ENCODE data around the gene CAMK2N1.
A peak's percentile ranks its signal among the peaks of the same experiment; 100 is the strongest.
"Not testable (repeated sequence)": the region's sequence is repeated elsewhere in the genome, so short reads cannot be mapped to it uniquely, and the experiment has no call there.

CAMK2N1 gene

DNA sequence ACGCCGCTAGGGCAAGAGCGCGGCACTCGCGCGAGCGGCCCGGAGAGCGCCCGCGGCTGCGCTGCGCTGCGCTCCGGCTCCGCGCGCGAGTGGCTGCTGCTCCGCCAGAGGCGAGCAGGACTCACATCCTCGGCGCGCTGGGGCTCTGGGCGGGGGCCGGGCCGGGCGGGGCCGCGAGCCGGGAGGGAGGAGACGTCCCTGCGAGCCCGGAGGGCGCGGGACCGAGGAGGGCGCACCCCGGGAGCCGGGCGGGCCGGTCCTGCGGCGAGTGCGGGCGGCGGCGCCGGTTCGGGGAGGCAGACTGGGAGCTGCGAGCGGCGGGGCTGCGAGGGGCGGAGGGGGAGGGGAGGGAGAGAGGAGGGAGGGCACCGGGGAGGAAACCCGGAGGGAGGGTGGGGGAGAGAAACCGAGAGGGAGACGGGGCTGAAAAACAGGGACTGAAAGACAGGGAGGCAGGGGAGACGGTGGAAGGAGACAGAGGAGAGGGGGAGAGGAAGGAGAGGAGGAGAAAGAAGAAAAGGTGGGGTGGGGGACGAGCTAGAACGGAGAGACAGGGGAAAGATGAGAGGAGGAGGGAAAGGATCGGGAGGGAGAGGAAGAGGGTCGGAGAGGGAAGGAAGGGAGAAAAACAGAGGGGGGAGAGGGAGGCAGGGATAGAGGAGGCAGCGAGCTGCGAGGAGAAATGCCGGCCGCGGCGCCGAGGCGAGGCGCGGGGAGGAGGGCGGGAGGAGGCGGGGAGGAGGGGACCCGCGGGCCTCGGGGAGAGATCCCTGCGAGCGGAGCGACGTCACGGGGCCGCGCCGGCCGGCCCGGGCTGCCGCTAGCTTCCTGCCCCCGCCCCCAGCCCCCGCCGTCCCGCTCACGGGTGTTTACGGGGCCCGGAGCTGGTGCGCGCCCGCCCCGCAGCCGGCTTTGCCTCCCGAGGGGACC, at the start of gene CAMK2N1:
TSS of gene CAMK2N1 (minus strand) at position 684 of the 930 bp plus-strand sequence. CDS start 831 bp downstream, outside the sequence.
- peak; percentile 57 to 61 for DNase-seq

DNA sequence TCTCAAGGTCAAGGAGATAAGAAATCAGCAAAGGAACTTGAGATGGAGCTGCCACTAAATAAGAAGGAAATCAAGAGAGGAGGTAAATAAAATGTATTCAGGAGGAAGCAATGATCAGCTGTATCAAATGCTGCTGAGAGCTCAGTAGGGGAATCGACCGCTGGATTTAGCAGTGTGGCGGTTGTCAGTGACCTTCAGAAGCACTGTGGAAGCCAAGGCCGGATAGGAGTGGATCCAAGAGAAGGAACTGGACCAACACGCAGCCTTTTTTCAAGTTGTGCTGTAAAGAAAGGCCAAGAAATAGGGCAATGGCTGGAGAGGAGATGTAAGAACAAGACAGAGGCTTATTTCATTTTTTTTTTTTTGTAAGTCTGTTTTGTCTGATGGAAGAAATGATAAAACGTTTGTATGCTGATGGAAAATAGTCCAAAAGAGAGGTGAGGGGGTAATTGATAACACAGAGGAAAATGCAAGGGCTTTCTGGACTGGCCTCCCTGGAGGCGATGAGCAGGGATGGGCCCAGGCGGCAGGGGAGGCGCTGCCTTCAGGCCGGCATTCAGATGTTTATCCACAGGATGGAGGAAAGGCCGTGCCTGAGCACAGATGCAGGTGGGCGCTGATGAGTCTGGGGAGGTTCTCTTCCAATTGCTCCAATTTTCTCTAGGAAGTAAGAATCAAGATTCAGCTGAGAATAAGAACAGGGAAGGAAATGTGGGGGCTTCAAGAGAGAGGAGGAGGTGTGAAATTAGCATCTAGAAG, 48.8 kb upstream of the CAMK2N1 start:
- no peak for DNase-seq

DNA sequence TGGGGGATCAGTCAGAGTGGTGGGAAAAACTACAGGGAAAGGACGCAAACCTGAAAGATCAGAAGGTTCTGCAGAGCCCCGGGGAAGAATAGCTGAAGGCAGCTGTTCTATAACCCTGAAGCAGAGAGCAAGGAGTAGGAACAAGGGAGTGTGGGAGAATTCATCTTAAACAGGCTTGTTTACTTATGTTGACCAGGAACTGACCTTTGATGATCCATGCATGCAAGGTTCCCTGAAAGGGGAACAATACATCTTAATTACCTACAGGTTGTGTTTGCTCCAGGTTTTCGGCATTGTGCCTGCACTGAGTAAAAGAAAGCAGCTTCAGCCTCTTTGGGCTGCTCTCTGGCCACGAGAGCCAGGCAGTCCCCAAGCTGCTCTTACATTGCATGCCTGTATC, 47.6 kb upstream of the CAMK2N1 start:
- no peak for DNase-seq

DNA sequence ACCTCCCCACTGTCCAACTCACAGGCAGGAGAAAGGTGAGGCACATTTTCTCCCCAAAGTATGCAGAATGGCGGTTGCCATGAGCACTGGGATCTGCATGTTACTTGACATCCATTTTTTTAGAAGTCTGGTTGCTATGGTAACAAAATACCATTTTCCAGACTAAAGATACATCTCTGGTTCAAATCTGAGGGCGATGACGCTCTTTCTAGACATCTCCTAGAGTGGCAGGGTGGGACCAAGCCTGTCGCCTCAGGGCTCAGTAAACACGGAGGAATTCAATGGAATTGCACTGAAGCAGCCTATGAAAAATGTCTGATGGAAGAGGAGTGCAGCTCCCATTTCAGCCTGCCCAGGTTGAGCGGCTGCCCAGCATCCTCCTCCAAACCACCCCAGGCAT, 44.9 kb upstream of the CAMK2N1 start:
- DNase-seq: no peak

DNA sequence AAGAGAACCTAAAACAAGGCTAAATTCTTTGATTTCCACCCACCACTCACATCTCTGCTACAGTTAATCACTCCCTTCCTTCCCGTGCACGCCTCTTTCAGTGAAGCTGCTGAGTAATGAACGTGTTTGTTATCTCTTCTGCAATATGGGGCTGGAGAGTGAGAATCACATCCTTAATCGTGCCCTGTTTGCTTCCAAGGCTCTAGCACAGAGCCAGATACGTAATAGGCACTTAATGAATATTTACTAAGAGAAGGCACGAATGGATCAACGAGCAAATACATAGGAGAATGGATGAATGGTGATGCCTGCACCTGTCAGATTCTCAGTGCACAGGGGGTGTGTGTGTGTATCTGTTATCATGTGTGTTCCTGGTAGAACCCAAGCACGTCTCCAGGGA, 44.3 kb upstream of the CAMK2N1 start:
- DNase-seq: no peak

DNA sequence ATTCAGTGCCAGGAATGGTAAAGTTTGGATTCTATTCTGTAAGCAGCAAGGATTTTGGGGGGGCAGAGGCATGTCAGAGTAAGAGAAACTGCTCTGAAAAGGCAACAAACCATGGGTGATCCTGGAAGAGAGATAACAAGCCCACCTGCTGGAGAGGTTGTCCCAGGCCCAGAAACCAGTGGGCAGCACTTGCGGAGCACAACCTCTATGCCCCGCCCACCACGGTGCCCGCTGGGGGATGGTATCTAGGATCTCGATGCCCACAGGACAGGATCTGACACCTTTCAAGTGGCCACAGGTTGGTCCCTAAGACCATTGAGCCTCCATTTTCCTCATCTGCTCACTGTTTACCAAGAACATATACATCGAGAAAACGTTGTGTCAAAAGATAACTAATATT, 42.2 kb upstream of the CAMK2N1 start:
- no peak for DNase-seq

DNA sequence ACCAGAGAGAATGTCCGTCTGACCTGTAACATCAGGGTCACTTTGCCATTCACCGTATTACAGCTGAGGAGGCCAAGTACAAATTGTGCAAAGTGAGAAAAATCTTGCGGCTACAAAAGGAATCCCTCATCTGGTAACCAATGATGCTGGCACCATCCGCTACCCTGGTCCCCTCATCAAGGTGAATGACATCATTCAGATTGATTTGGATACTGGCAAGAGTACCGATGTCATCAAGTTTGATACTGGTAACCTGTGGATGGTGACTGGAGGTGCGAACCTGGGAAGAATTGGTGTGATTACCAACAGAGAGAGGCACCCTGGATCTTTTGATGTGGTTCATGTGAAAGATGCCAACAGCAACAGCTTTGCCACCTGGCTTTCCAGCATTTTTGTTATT, 40.3 kb upstream of the CAMK2N1 start:
- no peak for DNase-seq

DNA sequence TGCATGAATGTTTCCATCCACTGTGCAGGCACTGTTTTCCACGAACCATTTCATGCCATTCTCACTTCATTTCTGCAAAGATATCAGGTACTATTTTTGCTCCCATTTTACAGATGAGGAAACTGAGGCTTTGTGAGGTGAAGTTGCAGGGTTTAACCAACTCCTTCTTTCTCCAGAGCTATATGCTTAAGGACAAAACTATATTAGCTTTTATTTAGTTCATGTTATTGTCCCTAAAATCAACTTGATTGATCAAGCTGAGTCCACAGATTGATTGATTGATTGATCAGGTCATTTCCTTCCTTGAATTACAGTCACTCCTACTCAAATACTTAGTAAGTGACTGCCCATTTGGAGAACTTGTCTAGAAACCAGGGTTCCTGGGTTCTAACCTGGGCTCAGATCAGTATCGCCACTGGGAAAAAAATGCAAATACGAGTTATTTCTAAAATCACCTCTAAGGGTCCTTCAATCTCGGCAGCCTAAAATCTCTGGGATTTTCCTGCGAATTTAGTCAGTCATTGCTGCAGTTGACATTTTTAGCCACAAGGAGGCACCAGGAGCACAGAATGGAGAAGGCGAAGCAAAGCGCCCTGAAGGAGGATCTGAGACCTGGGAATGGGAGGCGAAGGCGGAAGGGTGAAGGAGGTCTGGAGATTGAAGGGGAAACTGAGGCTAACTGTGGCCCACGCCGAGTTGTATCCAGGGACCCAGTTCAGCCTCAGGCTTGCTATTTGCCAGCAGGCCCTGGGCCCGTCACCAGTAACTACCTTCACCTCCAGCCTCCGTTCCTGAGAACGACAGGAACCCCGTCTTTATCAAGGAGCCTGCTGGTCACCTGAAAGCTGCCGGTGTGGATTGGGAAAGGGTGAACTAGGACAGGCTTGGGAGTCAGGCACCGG, 36.2 kb upstream of the CAMK2N1 start:
- peak; percentile 37 to 75 for DNase-seq

DNA sequence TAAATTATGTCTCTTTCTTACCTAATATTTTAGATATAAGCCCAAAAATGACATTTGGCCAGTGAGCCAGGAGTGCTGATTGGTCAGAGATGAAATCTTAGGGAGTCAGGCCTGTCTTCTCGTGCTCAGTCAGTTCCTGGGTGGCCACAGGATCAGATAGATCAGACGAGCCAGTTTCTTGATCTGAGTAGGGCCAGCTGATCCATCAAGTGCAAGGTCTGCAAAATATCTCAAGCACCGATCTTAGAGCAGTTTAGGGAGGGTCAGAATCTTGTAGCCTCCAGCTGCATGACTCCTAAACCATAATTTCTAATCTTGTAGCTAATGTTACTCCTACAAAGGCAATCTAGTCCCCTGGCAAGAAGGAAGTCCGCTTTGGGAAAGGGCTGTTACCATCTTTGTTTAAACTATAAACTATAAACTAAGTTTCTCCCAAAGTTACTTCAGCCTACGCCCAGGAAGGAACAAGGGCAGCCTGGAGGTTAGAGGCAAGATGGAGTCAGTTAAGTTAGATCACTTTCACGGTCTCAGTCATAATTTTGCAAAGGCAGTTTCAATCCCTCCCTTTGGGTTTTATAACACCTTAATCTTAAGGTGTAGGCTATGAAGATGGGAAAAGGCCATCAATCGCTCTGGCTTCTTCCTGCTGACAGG, 33.7 kb upstream of the CAMK2N1 start:
- not testable (repeated sequence) for DNase-seq

DNA sequence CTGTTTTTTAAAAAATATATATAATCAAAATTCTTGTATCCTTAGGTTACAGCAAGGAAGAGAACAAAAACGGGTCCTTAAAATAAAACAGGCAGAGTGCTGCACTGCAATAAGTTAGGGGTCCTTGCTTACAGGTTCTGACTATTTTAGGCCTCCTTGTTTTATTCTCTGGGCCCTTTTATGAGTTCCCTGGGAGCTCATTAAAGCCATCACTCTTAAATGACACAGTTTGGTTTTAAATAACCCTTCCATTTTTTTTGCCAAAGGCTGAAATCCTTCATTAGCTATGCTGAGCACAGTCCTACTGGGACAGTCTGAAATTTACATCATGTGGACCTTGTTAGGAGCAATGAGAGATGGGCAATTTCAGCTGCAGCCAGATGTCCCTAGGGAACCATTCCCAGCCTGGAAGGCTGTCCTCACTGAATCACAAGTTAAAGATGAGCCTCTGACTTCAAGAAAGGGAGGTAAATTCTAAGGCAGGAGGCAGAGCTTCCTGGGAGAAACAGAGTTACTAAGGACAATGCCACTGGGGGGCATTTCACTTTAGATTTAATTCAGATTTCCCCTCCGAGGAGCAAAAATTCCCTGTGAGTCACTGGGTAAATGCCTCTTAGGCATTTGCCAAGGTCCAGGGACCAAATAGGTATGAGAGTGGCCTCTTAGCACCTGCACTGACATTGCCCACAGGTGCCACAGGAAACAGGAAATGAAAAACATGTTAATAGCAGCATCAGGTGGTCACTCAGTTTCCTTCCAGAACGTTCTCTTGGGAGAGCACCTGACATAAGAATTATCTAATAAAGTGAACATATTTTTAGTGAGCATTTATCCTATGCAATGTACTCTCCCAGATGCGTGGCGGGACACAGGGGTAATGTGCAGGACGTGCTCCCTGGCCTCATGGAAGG, 25.8 kb upstream of the CAMK2N1 start:
- no peak for DNase-seq

DNA sequence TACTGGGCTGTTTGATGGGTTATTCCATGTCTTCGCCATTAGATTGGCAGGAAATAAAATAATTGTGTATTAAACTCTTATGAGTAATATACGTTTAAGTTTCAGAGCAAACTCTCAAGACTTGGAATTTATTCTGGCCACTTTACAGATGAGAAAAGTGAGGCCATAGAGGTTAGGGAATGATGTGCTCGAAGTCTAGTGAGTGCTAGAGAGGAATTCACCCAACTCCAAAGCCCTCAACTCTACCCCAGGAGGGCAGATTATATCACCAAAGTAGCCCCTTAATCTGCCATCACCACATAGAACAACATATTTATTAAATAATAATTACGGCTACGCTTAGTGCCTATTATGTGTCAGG, 22.4 kb upstream of the CAMK2N1 start:
- DNase-seq: no peak

DNA sequence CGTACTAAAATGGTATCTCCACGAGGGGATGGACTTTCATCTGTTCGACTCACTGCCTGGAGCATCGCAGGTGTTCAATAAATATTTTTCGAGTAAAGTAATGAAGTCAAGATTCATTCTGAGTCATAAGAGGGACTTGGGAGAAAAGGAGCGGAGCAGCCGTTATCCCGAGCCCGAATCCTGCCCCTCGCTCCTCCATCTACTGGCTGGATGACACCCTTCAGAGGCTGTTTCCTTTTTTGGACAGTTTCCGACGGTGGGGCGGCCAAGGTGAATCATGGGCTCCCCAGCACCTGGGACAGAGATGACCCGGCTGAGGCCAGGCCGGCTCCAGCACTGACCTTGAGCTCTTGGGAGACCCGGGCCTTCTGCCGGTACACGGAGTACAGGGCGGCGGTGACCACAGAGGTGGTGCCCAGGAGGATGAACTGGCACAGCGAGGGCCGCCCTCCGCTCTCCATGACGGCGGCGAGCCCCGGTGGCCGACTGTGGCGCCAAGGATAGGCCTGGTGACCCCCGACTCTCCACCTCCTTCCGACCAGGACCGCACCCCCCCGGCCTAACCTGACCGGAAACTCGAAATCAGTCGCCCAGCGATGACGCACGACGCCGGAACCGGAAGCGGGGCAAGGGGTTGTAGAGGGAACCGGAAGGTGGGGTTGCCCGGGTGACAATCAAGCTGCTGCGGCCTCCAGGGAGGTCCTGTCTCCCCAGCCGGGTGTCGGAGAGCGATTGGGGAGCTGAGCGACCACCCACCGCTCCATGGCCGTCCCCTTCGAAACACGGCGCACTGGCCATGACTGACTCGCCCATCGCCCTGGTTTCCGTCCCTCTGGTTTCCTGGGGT, 21.8 kb upstream of the CAMK2N1 start, which contains the start of gene MUL1:
TSS of gene MUL1 (minus strand) at position 588 of the 847 bp plus-strand sequence. CDS start at position 461, 127 bp downstream.
- peak; percentile 88 to 93 for DNase-seq

DNA sequence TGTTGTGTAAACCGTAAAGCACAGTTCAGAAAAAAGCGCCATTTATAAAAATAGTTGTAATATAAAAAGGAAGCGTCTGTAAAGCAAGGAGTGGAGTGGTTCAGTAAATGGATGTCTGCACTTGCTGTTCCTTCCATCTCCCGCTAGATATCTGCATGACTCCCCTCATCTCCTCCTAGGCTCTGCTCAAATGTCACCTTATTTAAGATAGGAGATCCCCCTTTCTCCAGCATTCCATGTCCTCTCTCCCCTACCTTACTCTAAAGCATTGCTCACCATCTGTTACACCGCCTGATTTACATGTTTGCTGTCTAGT, 21.2 kb upstream of the CAMK2N1 start:
- no peak for DNase-seq

DNA sequence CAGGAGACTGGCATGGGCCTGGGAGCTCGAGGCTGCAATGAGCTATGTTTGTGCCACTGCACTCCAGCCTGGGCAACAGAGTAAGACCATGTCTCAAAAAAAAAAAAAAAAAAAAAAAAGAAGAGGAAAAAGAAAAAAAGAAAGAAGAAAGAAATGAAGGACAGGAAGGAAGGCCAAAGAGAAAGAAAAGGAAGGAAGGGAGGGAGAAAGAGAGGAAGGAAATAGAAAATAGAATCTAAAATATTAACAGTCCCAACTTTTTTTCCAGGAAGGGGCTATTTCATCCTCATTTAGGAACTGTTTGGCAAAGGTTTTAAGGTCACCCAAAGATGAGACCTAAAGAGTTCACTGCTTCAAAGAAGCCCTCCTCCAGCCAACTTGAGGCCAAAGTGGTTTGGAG, 19.5 kb upstream of the CAMK2N1 start:
- DNase-seq: no peak

DNA sequence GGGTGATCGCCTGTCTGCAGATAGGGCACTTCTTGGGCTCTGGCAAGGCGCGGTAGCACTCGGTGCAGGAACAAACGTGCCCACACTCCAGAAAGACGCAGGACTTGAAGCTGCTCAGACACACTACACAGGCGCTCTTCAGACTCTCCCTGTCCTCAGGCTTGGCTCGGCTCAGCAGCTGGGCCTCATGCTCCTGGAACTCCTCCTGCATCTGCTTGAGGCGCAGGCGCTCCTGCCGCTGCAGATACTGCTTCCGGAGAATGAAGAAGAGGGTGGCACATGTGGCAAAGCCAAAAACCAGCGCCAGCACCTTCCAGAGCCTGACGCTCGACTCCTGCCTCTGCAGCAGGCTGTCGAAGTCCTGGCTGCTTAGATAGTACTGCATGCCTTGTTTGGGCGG, 14.7 kb upstream of the CAMK2N1 start:
- DNase-seq: no peak

DNA sequence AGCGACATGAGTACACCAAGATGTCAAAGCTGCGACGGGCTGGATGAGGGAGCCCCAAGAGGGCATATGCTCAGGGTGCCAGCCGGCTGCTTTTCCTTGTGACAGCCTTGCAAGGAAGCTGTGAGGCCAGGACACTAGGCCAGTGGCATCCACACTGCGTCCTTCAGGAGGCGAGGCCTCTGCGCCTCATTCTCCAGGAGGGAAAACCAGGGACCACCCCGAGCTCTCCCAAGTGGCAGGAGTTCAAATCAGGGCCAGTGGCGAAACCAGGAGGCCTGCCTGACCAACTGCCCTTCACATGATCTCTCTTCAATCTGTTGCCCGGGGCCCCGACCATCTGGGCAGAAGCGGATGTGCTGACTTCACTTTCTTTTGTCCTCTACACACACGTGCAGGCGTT, 13.7 kb upstream of the CAMK2N1 start:
- no peak for DNase-seq

DNA sequence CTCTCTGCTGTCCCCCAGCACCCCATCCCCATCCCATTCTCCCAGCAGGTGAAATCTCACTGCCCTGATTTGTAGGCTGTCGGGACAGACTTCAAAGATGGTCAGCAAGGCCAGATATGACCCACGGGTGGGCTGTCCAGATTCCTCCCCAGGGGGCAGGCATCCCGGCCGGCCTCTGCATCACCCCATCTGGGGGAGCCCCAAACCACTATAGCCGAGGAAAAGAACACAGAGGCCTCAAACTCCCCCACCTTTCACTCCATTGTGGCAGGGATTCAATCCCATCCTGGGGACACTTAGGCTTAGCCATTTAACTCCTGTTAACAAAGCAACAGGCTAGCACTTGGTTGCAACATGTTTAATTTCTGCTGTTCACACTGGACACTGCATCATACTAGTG, 13.1 kb upstream of the CAMK2N1 start:
- no peak for DNase-seq

DNA sequence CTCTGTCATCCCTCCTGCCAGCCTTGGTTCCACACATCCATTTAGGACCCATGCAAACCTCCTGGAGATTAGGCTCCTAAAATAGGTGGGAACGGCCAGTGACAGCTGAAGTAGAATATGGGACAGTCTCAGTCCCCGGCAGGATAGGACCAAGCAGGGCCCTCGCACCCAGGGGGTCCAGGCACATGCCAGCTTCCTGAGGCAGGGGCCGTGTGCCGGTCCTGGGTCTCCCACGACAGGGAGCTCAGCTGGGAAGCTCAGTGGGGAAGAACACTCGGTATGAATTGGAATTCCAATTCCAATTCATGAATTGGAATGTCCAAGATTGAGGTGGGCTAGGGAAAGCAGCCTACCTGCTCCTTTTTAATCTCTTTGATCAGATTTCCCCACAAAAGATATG, 12.1 kb upstream of the CAMK2N1 start:
- no peak for DNase-seq

DNA sequence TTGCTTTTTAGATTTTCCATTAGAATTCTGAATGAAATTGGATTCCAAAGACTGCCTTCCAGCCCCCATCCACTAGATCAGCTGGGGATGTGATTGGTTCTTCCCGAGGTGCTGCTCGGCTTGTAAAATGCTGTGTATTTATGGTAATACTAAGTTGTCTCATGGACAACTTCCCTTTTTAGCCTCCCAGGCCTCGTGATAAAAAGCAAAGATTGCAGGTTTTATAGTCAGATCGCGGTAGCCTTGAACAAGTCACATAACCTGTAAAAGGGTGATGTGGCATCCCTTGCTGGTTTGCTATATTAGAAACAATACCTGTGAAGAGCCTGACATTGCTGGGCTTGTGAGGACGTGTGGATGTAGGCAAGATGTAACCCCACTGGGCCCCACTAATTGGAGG, 11.5 kb upstream of the CAMK2N1 start:
- DNase-seq: no peak

DNA sequence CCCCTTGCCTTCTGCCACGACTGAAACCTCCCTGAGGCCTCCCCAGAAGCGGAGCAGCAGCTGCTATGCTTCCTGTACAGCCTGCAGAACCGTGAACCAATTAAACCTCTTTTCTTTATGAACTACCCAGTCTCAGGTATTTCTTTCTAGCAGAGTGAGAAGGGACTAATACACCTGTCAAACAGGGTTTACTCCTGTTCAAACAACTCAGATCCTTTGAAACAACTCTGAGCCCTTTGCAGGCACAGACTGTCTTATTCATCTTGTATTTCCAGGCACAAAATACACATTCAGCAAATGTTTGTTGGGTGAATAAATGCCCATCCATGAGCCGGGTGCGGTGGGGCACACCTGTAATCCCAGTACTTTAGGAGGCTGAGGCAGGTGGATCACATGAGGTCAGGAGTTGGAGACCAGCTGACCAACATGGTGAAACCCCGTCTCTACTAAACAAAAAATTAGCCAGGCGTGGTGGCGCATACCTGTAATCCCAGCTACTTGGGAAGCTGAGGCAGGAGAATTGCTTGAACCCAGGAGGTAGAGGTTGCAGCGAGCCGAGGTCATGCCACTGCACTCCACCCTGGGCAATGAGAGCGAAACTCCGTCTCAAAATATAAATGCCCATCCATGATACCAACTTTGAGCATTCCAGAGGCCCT, 10.8 kb upstream of the CAMK2N1 start:
- not testable (repeated sequence) for DNase-seq
